ENCODE data around the gene SPTBN5. TPM values are rescaled to one million over a fixed set of nuclear protein-coding genes. Genes with fewer than 3 reads are reported as not detected.

SPTBN5 gene
- polyA plus RNA-seq, 1 donor from 2014 or later, result 0.01 TPM

GRCh38 chr15:41872166-41872747 is 21.6 kb downstream of the SPTBN5 start:
- Histone ChIP-seq H2AFZ (ENCODE audit: low read depth, low read length) (no peak overlapping the region), H3K9me3 (ENCODE audit: low read length) (no peaks in the 10 kb centered on the region), H3K27me3 (ENCODE audit: insufficient read depth, low read depth, low read length) (no peaks in the 10 kb centered on the region), H4K20me1 (ENCODE audit: insufficient read depth) (no peaks in the 10 kb centered on the region), H3K9ac (ENCODE audit: low read length) (no peak overlapping the region), H3K9me2 (ENCODE audit: insufficient read depth, low read length) (no peaks in the 10 kb centered on the region), H3K27ac (ENCODE audit: low read length) (no peak overlapping the region), H3K4me3 (ENCODE audit: low read length) (no peak overlapping the region), H3K36me3 (ENCODE audit: insufficient read depth, low read length) (no peaks in the 10 kb centered on the region), H3F3A (ENCODE audit: insufficient read depth, low read length, poor library complexity, severe bottlenecking) (no peaks in the 10 kb centered on the region), H3K4me2 (ENCODE audit: low read length) (no peak overlapping the region), H3K79me2 (replicated peaks; ENCODE audit: insufficient read depth, low read length) (no peaks in the 10 kb centered on the region)
- TF ChIP-seq REST (IDR thresholded peaks at IDR 0.05; ENCODE audit: borderline replicate concordance) (no peak), CTCF (IDR thresholded peaks at IDR 0.05; ENCODE audit: poor library complexity, severe bottlenecking) (no peak), EP300 (conservative IDR thresholded peaks at IDR 0.05; ENCODE audit: poor library complexity, severe bottlenecking) (no peak), RAD21 (conservative IDR thresholded peaks at IDR 0.05) (no peak), MXI1 (conservative IDR thresholded peaks at IDR 0.05; ENCODE audit: poor library complexity, severe bottlenecking) (no peak)

GRCh38 chr15:41871175-41871905 is 22.5 kb downstream of the SPTBN5 start:
- H3K4me2 ChIP-seq (ENCODE audit: low read length), result no peak overlapping the region
- H3K79me2 ChIP-seq (replicated peaks; ENCODE audit: insufficient read depth, low read length), result no peaks in the 10 kb centered on the region
- no peaks in the 10 kb centered on the region for H3K9me2 ChIP-seq (ENCODE audit: insufficient read depth, low read length)
- TF ChIP-seq SMC3 (conservative IDR thresholded peaks at IDR 0.05; ENCODE audit: poor library complexity), result no peak
- TF ChIP-seq EZH2 (IDR thresholded peaks at IDR 0.05; ENCODE audit: borderline replicate concordance, insufficient read depth, low read length, poor library complexity, severe bottlenecking), result no peak
- TF ChIP-seq CTCF (IDR thresholded peaks at IDR 0.05; ENCODE audit: poor library complexity, severe bottlenecking), result no peak
- TF ChIP-seq REST (IDR thresholded peaks at IDR 0.05; ENCODE audit: borderline replicate concordance), result no peak
- H3K9me3 ChIP-seq (ENCODE audit: low read length), result no peaks in the 10 kb centered on the region
- H3K4me3 ChIP-seq (ENCODE audit: low read length), result no peak overlapping the region
- no peaks in the 10 kb centered on the region for H3F3A ChIP-seq (ENCODE audit: insufficient read depth, low read length, poor library complexity, severe bottlenecking)
- no peaks in the 10 kb centered on the region for H4K20me1 ChIP-seq (ENCODE audit: insufficient read depth)
- H3K36me3 ChIP-seq (ENCODE audit: insufficient read depth, low read length), result no peaks in the 10 kb centered on the region
- no peak overlapping the region for H3K27ac ChIP-seq (ENCODE audit: low read length)
- no peaks in the 10 kb centered on the region for H3K27me3 ChIP-seq (ENCODE audit: insufficient read depth, low read depth, low read length)
- no peak overlapping the region for H3K9ac ChIP-seq (ENCODE audit: low read length)
- H2AFZ ChIP-seq (ENCODE audit: low read depth, low read length), result no peak overlapping the region
